SH-SY5Y (cell line): Measurements from ENCODE around the gene ARHGAP24.

Source experiments
- GATA2 ChIP-seq: IDR thresholded peaks from 2 replicates; pipeline ENCODE4 v1.6.1; 2011; ENCODE audit warnings: mild to moderate bottlenecking, low read depth, low read length
- GATA3 ChIP-seq: IDR thresholded peaks from 2 replicates; pipeline ENCODE4 v1.6.1; 2011; ENCODE audit warnings: low read depth, mild to moderate bottlenecking, low read length, moderate library complexity

DNA sequence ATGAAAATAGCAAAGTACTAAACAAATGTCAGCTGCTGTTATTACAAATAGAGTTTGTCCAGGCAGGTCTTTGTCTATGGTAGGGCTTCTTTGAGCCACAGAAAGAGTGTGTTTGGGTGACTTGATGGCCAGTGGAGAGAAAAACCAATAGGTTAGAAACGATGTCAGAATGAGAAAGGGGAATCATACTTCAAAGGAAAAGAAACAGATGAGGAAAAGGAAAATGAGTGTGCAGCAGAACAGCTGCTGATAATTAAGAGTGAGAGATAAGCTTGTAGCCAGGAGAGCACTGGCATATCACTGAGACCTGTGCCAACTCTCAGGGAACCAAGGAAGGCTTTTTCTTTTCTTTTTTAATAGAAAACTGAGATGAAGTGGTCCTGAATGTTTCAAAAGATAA lies 257.2 kb downstream of the ARHGAP24 start:
- peak; percentile 91 for TF ChIP-seq GATA2
- no peak for TF ChIP-seq GATA3
